Activated naive CD4-positive, alpha-beta T cell treated with Interleukin-2 at 50 U/mL for 16 hours (primary cell): ENCODE measurements around the gene PSMD8.
"Not testable (repeated sequence)": the region's sequence is repeated elsewhere in the genome, so short reads cannot be mapped to it uniquely, and the experiment has no call there.

Experiments
- DNase-seq: peaks from one replicate; pipeline ENCODE4 v3.0.0-alpha.2; 2020

The PSMD8 gene

DNA sequence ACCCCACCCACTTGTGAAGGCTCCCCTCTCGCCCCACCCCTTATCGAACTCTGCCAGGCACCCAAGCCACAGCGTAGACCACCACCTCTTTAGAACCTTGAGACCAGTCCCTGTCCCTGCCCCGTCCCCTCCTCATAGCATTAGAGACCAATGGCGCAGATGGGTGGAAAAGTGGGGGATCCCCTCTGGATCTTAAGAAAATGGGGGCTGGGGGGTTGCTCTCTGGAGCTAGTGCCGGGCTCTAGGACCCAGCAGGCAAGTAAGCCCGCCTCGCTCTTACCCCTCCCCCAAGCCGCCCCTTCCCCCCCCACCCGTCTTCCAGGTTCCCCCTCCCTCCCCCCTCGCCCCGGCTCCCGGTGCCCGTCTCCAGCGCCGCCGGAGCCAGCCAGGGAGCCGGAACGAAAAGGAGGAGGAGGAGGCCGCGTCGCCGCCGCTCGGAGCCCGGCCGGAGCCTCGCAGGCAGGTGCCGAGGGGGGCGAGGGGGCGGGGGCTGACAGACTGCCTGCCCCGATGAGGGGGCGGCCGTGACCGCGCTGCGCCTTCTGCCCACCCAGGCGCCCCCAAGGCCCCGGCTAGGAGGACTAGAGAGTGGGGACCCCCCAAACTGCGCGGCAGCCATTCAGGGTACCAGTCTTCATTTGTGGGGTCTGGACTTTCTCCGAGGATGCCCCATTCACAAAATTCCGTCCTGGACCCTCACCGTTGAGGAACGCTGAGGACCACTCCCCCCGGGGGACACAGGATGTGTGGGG is 14.2 kb downstream of the PSMD8 start, which contains the start of gene SPRED3:
TSS of gene SPRED3 (plus strand) at position 349 of the 752 bp plus-strand sequence. CDS start 1,606 bp downstream, outside the sequence.
- no peak for DNase-seq

DNA sequence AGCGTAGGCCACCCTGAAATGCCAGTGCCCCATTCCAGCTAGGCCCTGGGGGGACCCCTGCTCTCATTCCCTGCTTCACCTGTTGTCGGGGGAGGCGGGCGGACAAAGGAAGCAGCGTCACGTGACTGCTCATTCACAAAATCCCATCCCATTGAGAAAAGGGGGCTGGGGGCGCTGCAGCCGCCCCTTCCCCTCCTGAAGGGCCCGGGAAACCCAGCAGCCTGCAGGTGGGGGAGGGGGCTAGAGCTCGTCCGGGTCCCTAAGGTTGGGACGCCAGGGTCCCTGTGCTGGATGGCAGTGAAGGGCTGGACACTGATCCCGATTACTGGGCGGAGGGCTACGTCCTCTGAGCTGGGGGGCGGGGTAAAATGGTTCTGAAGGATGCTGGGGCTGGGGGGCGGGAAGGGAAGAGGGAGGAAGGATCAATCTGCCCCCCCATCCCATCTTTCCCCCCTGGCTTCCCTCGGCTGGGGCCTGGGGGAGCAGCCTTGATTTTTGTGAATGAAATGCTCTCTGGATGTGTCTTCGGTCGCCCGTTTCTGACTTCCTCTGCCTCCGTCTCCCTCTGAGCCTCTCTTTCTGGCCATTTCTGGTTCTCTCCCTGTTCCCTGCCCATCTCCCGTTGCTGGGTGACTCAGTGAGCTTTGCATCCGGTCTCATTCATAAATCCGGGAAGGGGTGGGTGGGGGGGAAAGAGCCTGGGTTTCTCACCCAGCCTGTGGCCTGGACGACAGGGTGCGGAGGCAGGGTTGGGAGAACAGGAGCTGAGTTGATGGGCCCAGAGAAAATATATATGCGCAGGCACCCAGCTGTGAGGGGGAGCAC is 14.9 kb downstream of the PSMD8 start:
- no peak for DNase-seq

DNA sequence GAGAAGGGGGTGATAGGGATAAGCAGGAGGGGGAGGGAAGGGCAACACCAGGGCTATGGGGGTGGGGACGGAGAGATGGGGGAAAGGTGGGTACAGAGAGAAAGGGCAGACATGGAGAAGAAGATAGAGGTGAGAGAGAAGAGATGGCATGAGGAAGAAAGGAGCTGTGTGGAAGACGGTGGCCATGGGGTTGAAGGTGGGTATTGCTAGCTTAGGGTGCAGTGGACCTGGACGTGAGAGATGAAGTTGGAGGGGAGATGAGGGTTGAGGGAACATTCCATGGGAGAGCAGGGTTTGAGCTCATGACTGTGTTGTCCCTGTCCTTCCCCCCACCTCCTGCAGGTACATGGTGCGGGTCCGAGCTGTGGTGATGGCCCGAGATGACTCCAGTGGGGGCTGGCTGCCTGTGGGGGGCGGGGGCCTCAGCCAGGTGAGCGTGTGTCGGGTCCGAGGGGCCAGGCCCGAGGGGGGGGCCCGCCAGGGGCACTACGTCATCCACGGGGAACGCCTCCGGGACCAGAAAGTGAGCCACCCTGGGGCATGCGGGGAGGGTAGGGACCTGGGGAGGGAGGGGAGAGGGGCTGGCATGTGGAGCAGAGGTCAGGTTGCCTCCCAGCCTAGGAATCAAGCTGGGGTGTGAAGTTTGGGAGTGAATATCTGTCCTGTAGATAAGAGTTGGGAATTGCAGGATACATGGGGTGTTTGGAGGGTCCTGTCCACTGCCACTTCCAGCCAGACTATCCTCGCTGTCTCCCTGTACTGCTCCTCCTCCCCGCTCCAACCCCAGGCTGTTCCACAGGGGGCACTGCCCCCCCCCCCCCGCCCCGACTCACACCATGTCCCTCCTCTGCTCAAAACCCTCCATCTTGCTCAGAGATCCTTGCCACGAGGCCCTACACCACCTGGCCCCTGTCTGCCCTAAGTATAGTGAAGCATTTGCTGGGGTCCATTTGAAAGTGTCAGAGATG is 15.9 kb downstream of the PSMD8 start:
- no peak for DNase-seq

DNA sequence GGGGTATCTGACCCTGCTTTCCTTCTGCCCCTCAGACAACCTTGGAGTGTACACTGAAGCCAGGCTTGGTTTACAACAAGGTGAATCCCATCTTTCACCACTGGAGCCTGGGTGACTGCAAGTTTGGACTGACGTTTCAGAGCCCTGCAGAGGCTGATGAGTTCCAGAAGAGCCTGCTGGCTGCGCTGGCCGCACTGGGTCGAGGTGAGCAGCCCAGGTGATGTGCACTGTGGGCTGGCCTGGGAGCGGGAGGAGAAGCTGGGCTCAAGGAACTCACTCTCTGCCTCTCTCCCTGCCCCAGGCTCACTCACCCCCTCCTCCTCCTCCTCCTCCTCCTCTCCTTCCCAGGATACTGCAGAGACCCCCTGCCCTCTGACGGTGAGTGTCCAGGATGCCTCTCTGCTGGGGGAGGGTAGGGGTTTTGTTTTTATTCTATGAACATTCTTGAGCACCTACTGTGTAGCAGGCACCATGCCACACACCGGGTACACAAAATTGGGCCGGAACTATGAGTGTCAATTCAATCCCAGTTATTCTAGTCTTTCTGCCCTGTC is 17.6 kb downstream of the PSMD8 start:
- no peak for DNase-seq

DNA sequence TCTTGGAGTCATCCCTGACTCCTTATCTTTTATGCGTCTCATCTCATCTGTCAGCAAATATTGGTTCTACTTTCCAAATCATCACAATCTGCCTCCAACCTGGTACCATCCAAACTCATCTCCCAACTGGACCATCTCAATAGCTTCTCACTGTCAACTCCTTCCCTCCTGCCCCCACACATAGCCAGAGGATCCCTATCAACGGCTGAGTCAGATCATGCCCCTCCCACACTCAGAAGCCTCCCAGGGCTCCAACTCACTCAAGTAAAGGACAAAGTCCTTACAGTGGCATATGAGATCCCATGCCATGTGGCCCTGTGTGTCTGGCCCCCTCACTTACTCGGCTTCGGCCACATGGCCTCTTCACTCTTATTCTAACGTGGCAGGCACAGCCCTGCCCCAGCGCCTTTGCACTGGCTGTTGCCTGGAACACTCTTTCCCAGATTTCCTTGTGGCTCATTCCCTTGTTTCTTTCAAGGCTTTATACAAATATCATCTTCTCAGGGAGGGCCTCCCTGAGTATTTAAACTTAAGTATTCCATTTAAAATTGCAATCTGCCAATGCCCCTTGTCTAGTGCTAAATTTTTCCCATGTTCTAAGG is 18.4 kb downstream of the PSMD8 start:
- no peak for DNase-seq

DNA sequence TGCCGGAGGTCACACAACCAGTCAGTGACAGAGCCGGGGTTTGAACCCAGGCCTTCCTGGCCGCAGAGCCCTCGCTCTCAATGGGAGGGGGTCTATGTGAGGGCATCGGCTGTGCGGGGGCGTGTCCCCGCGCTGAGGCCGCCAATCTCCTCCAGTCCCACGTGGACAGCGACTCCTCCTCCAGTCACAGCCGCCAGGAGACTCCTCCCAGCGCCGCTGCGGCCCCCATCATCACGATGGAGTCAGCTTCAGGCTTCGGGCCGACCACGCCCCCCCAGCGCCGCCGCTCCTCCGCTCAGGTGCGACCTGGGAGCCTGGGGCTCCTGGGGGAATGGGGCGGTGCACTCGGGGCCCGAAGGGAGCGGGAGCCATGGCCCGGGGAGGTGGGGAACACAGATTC is 20.1 kb downstream of the PSMD8 start:
- peak; percentile 77 for DNase-seq

- DNase-seq: peak; percentile 53
Measured at GRCh38 chr19:38395381-38396114, 21.2 kb downstream of the PSMD8 start.

- no peak for DNase-seq
Measured at GRCh38 chr19:38399081-38399480, 24.7 kb downstream of the PSMD8 start.

- DNase-seq: no peak
Measured at GRCh38 chr19:38399537-38399936, 25.2 kb downstream of the PSMD8 start.

- no peak for DNase-seq
Measured at GRCh38 chr19:38400361-38400760, 26.0 kb downstream of the PSMD8 start.

DNA sequence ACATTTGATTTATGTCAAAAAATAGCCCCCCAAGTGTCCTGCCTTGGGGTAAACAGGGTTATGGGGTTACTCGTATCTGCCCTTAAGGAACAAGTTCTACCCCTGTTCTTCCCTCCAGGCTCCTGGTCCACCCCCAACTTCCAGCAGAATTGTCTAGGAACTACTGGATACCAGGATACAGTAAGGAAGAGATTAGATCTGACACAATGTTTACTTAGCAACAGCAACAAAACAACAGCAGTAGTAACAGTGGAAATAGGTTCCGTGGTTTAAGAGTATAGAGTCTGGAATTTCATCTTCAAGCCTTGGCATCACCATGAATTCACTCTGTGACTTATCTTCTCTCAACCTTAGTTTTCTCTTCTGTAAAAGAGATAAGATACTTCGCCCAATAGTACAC is 26.8 kb downstream of the PSMD8 start:
- DNase-seq: no peak

DNA sequence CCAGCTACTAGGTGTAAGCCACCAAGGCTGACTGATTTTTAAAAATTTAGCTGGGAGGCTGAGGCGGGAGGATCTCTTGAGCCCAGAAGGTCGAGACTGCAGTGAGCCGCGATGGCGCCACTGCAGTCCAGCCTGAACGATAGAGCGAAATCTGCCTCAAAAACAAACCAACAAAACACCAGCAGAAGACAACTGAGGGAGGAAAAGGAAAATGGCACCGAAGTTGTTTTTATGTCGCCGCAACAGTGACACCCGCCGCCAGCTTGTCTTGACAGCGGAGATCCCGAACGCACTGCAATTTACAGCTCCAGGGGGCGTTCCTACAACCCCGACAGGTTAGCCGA is 28.2 kb downstream of the PSMD8 start:
- DNase-seq: no peak

DNA sequence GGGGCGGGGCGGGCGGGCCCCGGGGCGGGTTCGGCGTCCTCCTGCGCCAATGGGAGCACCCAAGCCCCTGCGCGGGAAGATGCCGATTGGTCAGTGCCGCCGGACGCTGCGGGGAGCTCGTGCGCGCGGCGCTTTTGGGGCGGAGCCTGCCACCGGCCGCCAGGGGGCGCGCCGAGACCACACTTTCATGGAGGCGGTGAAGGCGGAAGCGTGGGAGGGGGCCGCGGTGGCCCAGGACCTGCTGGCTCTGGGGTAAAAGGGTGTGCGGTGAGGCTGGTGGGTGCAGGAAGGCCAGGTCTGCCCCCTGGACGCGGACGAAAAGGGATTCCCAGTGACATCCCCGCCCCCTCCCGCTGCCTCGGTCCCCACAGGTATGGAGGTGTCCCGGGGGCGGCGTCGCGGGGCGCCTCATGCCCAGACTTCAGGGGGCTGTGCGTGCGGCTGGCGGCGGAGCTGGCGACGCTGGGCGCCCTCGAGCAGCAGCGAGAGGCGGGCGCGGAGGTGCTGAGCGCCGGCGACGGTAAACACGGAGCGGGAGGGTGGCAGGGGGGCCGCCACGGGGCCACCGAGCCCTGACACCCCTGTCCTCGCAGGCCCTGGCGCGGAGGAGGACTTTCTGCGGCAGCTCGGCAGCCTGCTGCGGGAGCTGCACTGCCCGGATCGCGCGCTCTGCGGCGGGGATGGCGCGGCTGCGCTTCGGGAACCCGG is 28.8 kb downstream of the PSMD8 start, which contains the start of gene FAM98C:
TSS of gene FAM98C (plus strand) at position 127 of the 708 bp plus-strand sequence. CDS start at position 188, 61 bp downstream.
- DNase-seq: peak; percentile 97

- DNase-seq: no peak
Measured at GRCh38 chr19:38404858-38405257, 30.5 kb downstream of the PSMD8 start.

- no peak for DNase-seq
Measured at GRCh38 chr19:38405276-38405675, 30.9 kb downstream of the PSMD8 start.

DNA sequence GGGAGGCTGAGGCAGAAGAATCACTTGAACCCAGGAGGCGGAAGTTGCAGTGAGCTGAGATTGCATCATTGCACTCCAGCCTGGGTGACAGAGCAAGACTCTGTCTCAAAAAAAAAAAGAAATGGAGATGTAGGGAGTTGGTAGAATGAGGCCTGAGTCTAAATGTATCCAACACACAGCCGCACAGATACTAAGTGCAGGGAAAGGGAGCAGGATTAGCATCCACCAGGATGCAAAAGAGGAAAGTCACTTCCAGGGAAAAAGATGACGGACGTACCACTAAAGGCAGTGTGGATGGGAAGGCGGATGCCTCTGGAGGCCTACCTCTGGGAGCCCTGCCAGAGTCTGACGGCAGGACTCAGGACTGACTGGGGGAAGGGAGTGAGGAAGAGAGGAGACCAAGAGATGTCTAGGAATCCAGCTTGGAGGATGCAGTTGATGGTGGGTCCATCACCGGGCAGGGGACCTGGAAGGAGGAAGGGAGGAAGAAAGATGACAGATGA is 35.3 kb downstream of the PSMD8 start:
- DNase-seq: no peak

DNA sequence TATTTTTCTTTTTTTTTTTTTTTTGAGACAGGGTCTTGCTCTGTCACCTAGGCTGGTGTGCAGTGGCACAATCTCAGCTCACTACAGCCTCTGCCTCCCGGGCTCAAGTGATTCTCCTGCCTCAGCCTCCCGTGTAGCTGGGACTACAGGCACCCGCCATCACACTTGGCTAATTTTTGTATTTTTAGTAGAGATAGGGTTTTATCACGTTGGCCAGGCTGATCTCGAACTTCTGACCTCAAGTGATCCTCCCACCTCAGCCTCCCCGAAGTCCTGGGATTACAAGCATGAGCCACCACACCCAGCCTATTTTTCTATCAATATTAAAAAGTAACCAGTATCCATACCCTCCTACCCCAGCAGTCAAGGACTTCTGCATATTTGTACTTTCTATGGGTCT is 36.0 kb downstream of the PSMD8 start:
- DNase-seq: not testable (repeated sequence)

GRCh38 chr19:38411041-38411712 is 36.8 kb downstream of the PSMD8 start:
- DNase-seq: no peak

GRCh38 chr19:38411898-38412297 is 37.5 kb downstream of the PSMD8 start:
- DNase-seq: not testable (repeated sequence)

DNA sequence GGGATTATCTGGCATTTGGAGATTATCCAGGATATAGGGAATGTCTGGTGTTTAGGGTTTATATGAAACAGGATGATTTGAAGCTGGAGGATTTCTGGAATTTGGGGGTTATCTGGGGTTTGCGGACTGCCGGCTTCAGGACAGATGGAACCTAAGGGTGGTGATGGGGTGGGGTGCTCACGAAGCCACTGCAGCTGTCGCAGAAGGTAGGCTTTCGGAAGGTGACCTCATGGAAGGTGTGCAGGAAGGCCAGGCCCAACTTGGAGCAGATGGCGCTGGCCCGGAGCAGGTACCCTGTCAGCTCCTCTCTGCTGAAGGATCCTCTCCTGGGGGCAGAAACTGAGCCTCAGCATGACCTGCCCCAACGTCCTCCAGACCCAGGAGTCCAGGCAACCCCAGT is 38.1 kb downstream of the PSMD8 start:
- no peak for DNase-seq
